HepG2 (cell line): ENCODE data around the gene TOLLIP. TPM values are rescaled to one million over a fixed set of nuclear protein-coding genes. Genes with fewer than 3 reads are reported as not detected.

Source experiments
- ATAC-seq: fragments of 200-7000 bp; cut with Tn5 transposase; 3 replicates; pipeline ENCODE4 v1.9.1; 2020; ENCODE audit warnings: mild to moderate bottlenecking, moderate library complexity
- BruUV-seq: library from RNA; stranded (reverse); fragments of 400-500 nt; replicated peaks from 2 replicates; lab custom pipeline; 2021; lab: Mats Ljungman, UMichigan
- CTCF ChIA-PET: fragments of 300-600 bp; formaldehyde crosslinking; extraction: SDS; loops from one replicate; lab custom pipeline; 2021; ENCODE audit warnings: low total read pairs, inconsistent platforms, low intra/inter-chr PET ratio; lab: Yijun Ruan, JAX
- POLR2A ChIA-PET: fragments of 350-600 bp; sonication (Branson Sonifier 250); formaldehyde crosslinking; loops from one replicate; lab custom pipeline; 2020; ENCODE audit warnings: antibody characterized with exemption, inconsistent platforms; lab: Yijun Ruan, JAX
- DNase-seq: peaks from one replicate; pipeline ENCODE4 v3.0.0-alpha.2; 2015; ENCODE audit warnings: low spot score
- FAIRE-seq: peaks from 3 replicates; lab custom pipeline; 2011; peaks lifted over from hg19 to GRCh38; lab: Jason Lieb, UNC
- H2AFZ ChIP-seq: one replicate; pipeline ENCODE4 v1.6.1; 2011; ENCODE audit warnings: low read length, inconsistent platforms
- H3K27ac ChIP-seq: fragments of 300-600 bp; 3 replicates; pipeline ENCODE4 v1.8.0; 2011; ENCODE audit warnings: mixed run types, mild to moderate bottlenecking, mixed read lengths, low read length, inconsistent platforms; ENCODE audit not compliant: insufficient read depth; ENCODE audit errors: extremely low read length
- H3K27me3 ChIP-seq, 2 experiments: fragments of 200-600 bp in 1 of 2; 2 replicates in 1 of 2; 3 replicates in 1 of 2; pipeline versions ENCODE4 v1.6.0 to v1.8.0; 2011; ENCODE audit warnings: low read length in 2 of 2, mild to moderate bottlenecking in 2 of 2, moderate library complexity in 2 of 2, inconsistent platforms in 1 of 2; ENCODE audit not compliant: insufficient read depth in 2 of 2, control insufficient read depth in 1 of 2
- H3K36me3 ChIP-seq, 2 experiments: fragments of 200-600 bp in 1 of 2; replicated peaks in 1 of 2; 2 replicates in 1 of 2; 3 replicates in 1 of 2; pipeline versions ENCODE4 v1.5.1 to v1.8.0; 2011; ENCODE audit warnings: low read length in 2 of 2, inconsistent platforms in 1 of 2; ENCODE audit not compliant: insufficient read depth in 2 of 2, control insufficient read depth in 1 of 2
- H3K4me1 ChIP-seq: 2 replicates; pipeline ENCODE4 v1.5.1; 2012; ENCODE audit warnings: low read length, inconsistent platforms; ENCODE audit not compliant: insufficient read depth
- H3K4me2 ChIP-seq: 2 replicates; pipeline ENCODE4 v1.6.0; 2011; ENCODE audit warnings: low read depth, low read length, inconsistent platforms
- H3K4me3 ChIP-seq, 3 experiments: fragments of 200-600 bp in 1 of 3; sonication (generic), shearing (Covaris generic) in 1 of 3; replicated peaks in 1 of 3; 2 replicates each; pipeline ENCODE4 v1.5.1; 2011 to 2016; ENCODE audit warnings: low read length in 3 of 3, inconsistent platforms in 2 of 3, low read depth in 2 of 3, mild to moderate bottlenecking in 2 of 3, control low read depth in 1 of 3, mixed read lengths in 1 of 3; ENCODE audit not compliant: insufficient read depth in 1 of 3
- H3K79me2 ChIP-seq: one replicate; pipeline ENCODE4 v1.6.1; 2011; ENCODE audit warnings: low read length, inconsistent platforms; ENCODE audit not compliant: insufficient read depth
- H3K9ac ChIP-seq: 2 replicates; pipeline ENCODE4 v1.6.0; 2011; ENCODE audit warnings: mild to moderate bottlenecking, low read depth, low read length, inconsistent platforms; ENCODE audit not compliant: insufficient read depth
- H3K9me3 ChIP-seq: 2 replicates; pipeline ENCODE4 v1.5.1; 2012; ENCODE audit warnings: mild to moderate bottlenecking, low read length
- H4K20me1 ChIP-seq: 2 replicates; pipeline ENCODE4 v1.6.0; 2011; ENCODE audit warnings: inconsistent platforms, mild to moderate bottlenecking, low read length, moderate library complexity; ENCODE audit not compliant: insufficient read depth
- GABPA ChIP-seq, 2 experiments: IDR thresholded peaks; 2 replicates each; pipeline ENCODE4 v1.6.1; 2011 to 2016; ENCODE audit warnings: low read depth in 2 of 2, low read length in 1 of 2, missing biosample characterization in 1 of 2, missing genetic modification characterization in 1 of 2
- HOXA3 ChIP-seq: sonication (generic); formaldehyde crosslinking; IDR thresholded peaks from 2 replicates; pipeline ENCODE4 v1.5.0; 2020; ENCODE audit warnings: missing genetic modification reagents
- KMT2A ChIP-seq: sonication (generic); formaldehyde crosslinking; IDR thresholded peaks from 2 replicates; pipeline ENCODE4 v1.4.0; 2020; ENCODE audit warnings: missing genetic modification reagents
- NCOR1 ChIP-seq: fragments of 200-600 bp; sonication (generic); IDR thresholded peaks from 2 replicates; pipeline ENCODE4 v1.7.0; 2017; ENCODE audit warnings: antibody characterized with exemption, low read length, borderline replicate concordance
- ZFP41 ChIP-seq: sonication (generic); formaldehyde crosslinking; IDR thresholded peaks from 2 replicates; pipeline ENCODE4 v1.4.0; 2020; ENCODE audit warnings: mild to moderate bottlenecking, missing genetic modification reagents, borderline replicate concordance
- ZNF275 ChIP-seq: sonication (generic); formaldehyde crosslinking; IDR thresholded peaks from 2 replicates; pipeline ENCODE4 v1.8.0; 2022; ENCODE audit warnings: missing genetic modification reagents, mild to moderate bottlenecking, inconsistent platforms, borderline replicate concordance
- ZNF446 ChIP-seq: sonication (generic); formaldehyde crosslinking; IDR thresholded peaks from 2 replicates; pipeline ENCODE4 v1.5.0; 2020; ENCODE audit warnings: mild to moderate bottlenecking, missing genetic modification reagents
- ZNF512B ChIP-seq: sonication (generic); formaldehyde crosslinking; IDR thresholded peaks from 2 replicates; pipeline ENCODE4 v1.5.1; 2020; ENCODE audit warnings: missing genetic modification reagents, mild to moderate bottlenecking, borderline replicate concordance
- ZNF670 ChIP-seq: sonication (generic); formaldehyde crosslinking; IDR thresholded peaks from 2 replicates; pipeline ENCODE4 v1.8.0; 2022; ENCODE audit warnings: mild to moderate bottlenecking, missing genetic modification reagents, borderline replicate concordance
- ZNF773 ChIP-seq: sonication (generic); formaldehyde crosslinking; IDR thresholded peaks from 2 replicates; pipeline ENCODE4 v1.4.0; 2020; ENCODE audit warnings: missing genetic modification reagents, borderline replicate concordance
- ZNF788 ChIP-seq: sonication (generic); formaldehyde crosslinking; IDR thresholded peaks from 2 replicates; pipeline ENCODE4 v1.5.0; 2020; ENCODE audit warnings: mild to moderate bottlenecking, missing genetic modification reagents, borderline replicate concordance
- WGBS: methylation state at CpG from one replicate; pipeline ENCODE4 v1.1.6; 2017; ENCODE audit warnings: low lambda C conversion rate; 5-methylcytosine and 5-hydroxymethylcytosine counted together
- in situ Hi-C: cut with HindIII; loops from 2 replicates; pipeline ENCODE4 v1.10.0; 2017; ENCODE audit warnings: low pct_unique_long_range_greater_than_20kb; ENCODE audit not compliant: extremely low pct_ligation_motif_present
- intact Hi-C: fragments of 100-400 bp; cut with micrococcal nuclease; formaldehyde crosslinking; loops from one replicate; pipeline ENCODE4 v1.10.0; 2022; ENCODE audit not compliant: unreplicated experiment
- polyA plus RNA-seq, 8 experiments: library from polyadenylated mRNA; depleted of rRNA in 3 of 8; stranded (reverse) in 7 of 8; unstranded in 1 of 8; fragments of >200 nt; fragmentation: Illumina TruSeq in 4 of 8; extraction: Trizol in 4 of 8; gene quantifications; 2 replicates each; pipeline versions ENCODE4 v1.2.1 to v1.2.3, GENCODE V29; 2011 to 2016; ENCODE audit warnings: low read depth in 4 of 8, missing spikeins in 1 of 8, mixed read lengths in 1 of 8; ENCODE audit not compliant: insufficient read depth in 1 of 8
- total RNA-seq, 5 experiments: library from RNA; depleted of rRNA; stranded (reverse); fragments of >200 nt; fragmentation: Illumina TruSeq; extraction: Trizol; gene quantifications; 2 replicates each; pipeline ENCODE4 v1.2.3, GENCODE V29; 2016; ENCODE audit warnings: low read depth in 1 of 5

Gene TOLLIP
- total and polyA plus RNA-seq, 2 of the 13 experiments (the other 11 are each of a cell fraction or from before 2014, with no cell fraction given), result 25.9 to 47.5 TPM

GRCh38 chr11:1236316-1237127, 72.9 kb downstream of the TOLLIP start:
- Histone ChIP-seq H3K36me3 (no peaks in the 10 kb centered on the region), H3K27ac (no peak overlapping the region), H3K4me3 (no peak overlapping the region), H3K9me3 (no peaks in the 10 kb centered on the region), H3K4me1 (no peaks in the 10 kb centered on the region), H3K9ac (no peak overlapping the region), H3K79me2 (no peaks in the 10 kb centered on the region), H3K27me3 (peaks cover 0 to 3% of the 10 kb centered on the region in 2 experiments; a peak in 2 of 5 replicates), H2AFZ (no peak overlapping the region), H3K4me2 (no peak overlapping the region), H4K20me1 (no peaks in the 10 kb centered on the region)
- ChIA-PET CTCF (no interaction called here), POLR2A (no interaction called here)
- 33% methylated on average over 3 of the region's 37 CpGs for WGBS
- TF ChIP-seq ZNF512B (CRISPR knock-in tag), result no peak
- no peak for TF ChIP-seq GABPA (IDR thresholded peaks at IDR 0.05; ENCODE audit: low read depth, low read length)
- TF ChIP-seq GABPA (CRISPR knock-in tag; IDR thresholded peaks at IDR 0.05; ENCODE audit: low read depth), result no peak
- no peak for TF ChIP-seq ZNF670
- TF ChIP-seq KMT2A (CRISPR knock-in tag), result no peak
- no peak for TF ChIP-seq ZNF275 (CRISPR knock-in tag)
- TF ChIP-seq ZFP41, result no peak
- TF ChIP-seq HOXA3 (CRISPR knock-in tag), result no peak
- no peak for TF ChIP-seq NCOR1
- no peak for TF ChIP-seq ZNF446
- TF ChIP-seq ZNF788 (CRISPR knock-in tag), result no peak
- TF ChIP-seq ZNF773 (CRISPR knock-in tag), result no peak
- intact Hi-C loops (no loop called here), in situ Hi-C loops (no loop called here)
- DNase-seq, result no peak
- no peak for FAIRE-seq
- no peak for ATAC-seq
- BruUV-seq, result no TSS peak
